Fibroblast of pulmonary artery (primary cell): ENCODE results near the gene C2orf68.

Source experiments
- DNase-seq: peaks from one replicate; pipeline ENCODE4 v3.0.0-alpha.2; 2010; ENCODE audit warnings: low read depth
- H3K4me3 ChIP-seq: replicated peaks from 2 replicates; pipeline ENCODE4 v1.5.1; 2011; ENCODE audit warnings: low read depth, mild to moderate bottlenecking, control low read depth, low read length, moderate library complexity
- TF ChIP-seq, protein P1 (sequence below): IDR thresholded peaks from 2 replicates; pipeline ENCODE4 v1.5.1; 2011; ENCODE audit warnings: mild to moderate bottlenecking, control low read depth, low read length, inconsistent platforms; ENCODE audit errors: missing control alignments

The C2orf68 gene

DNA sequence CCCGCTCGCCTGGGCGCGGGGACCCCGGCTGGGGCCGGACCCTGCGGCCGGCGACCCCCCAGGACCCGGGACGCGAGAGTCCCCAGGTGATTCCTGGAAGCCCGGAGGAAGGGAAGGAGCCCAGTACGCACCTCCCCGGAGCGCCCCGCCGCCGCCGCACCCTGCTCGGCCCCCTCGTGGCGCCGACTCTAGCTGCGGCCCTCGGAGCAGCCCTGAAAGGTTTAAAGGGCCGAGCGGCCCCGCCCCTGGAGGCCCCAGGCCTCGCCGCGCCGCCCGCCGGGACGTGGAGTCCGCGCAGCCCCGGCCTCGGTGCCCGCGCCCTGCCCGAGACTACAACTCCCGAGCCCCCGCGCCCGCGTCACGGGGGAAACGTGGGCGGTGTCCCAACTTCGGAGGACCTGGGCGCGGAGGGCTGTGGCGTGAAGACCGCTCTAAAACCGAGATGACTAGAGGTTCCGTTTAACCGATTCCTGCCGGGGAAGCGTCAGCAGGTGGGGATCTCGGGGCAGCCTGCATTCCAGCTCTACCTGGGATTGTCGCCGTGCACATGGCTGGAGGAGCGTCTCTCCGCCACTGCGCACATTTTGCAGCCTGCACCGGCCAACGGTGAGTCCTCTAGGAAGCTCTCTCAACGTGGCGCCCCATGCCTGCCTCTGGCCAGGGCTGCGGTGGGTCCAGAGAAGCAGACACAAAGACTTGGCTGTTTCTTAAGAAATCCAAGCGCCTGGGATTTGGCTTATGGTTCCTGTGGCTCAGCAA is 9.2 kb downstream of the C2orf68 start, which contains the start of gene TMEM150A:
TSS of gene TMEM150A (minus strand) at position 223 of the 759 bp plus-strand sequence. CDS start 750 bp downstream, outside the sequence.
- TF ChIP-seq, protein P1, sequence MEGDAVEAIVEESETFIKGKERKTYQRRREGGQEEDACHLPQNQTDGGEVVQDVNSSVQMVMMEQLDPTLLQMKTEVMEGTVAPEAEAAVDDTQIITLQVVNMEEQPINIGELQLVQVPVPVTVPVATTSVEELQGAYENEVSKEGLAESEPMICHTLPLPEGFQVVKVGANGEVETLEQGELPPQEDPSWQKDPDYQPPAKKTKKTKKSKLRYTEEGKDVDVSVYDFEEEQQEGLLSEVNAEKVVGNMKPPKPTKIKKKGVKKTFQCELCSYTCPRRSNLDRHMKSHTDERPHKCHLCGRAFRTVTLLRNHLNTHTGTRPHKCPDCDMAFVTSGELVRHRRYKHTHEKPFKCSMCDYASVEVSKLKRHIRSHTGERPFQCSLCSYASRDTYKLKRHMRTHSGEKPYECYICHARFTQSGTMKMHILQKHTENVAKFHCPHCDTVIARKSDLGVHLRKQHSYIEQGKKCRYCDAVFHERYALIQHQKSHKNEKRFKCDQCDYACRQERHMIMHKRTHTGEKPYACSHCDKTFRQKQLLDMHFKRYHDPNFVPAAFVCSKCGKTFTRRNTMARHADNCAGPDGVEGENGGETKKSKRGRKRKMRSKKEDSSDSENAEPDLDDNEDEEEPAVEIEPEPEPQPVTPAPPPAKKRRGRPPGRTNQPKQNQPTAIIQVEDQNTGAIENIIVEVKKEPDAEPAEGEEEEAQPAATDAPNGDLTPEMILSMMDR = no peak
- H3K4me3 ChIP-seq = peak within 1 kb of the TSS; percentile 95
- peak; percentile 92 for DNase-seq

DNA sequence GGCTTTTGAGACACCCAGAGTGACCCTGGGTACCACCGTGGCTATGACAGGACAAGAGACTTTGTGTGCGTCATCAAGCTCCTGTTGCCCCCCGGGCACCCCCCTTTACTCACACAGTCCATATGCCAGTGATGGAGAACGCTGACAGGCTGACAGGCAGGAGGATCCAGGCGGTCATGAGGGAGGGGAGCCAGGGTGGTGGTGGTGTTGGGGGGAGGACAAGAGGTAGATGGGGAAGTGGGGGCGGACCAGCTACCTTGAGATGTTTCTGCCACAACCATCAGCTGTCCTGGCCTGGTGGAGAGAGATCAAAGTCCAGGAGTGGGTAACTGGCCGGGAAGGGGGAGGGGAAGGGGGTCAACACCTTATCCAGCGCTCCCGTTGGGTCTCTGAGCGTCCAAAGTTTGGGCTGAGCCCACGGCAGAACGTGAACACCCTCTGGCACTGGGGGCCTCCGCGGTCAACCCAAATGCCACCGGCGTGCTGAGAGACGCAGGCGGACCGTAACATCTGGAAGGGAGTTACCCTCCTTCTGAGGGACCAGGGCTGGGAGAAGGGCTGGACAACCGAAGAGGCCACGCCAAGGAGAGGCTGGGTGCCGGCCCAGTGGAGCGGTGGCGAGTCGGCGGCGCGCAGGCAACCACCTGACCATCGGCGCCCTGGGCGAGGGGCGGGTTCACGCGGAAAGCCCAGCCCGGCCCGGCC is 9.9 kb downstream of the C2orf68 start:
- H3K4me3 ChIP-seq = peak overlapping the region; percentile 95
- TF ChIP-seq, protein P1 = no peak
- peak; percentile 58 for DNase-seq

DNA sequence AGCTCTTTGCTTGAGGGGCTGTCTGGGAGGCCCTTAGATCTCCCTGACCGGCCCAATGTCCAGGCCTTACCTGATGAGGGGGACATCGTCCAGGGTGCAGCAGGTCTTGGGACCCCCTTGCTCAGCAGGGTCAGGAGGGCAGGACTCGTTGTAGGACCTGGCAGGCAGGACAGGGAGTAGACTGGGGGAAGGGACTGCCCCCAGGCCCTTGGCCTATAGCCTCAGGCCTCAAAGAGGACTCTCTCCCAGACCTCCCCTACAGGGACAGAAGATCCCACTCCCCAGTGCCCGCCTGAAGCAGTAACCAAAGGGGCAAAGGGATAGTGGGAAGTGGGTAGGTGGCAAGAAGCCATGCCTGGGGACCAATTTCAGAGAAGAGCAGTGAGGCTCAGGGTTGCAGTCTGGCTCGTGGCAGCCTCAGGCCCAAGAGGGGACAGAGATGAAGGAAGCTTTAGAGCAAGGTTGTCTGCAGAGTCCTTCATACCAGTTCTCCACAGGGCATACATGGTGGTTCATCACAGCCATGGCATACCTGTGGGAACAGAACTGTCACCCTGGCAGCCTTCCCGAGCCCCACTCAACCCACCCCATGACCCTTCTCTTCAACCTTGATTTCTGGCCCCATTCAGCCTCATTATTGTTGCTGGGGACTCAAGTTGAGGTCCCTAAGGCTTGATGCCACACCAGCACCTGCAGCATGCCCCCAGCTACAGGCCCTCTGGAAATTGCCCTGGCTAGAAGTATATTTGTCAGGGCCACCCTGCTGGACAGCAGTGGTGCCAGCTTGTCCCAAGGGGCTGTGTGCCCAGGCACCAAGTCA is 10.7 kb downstream of the C2orf68 start:
- TF ChIP-seq, protein P1 = no peak
- H3K4me3 ChIP-seq = peak overlapping the region; percentile 95
- no peak for DNase-seq

DNA sequence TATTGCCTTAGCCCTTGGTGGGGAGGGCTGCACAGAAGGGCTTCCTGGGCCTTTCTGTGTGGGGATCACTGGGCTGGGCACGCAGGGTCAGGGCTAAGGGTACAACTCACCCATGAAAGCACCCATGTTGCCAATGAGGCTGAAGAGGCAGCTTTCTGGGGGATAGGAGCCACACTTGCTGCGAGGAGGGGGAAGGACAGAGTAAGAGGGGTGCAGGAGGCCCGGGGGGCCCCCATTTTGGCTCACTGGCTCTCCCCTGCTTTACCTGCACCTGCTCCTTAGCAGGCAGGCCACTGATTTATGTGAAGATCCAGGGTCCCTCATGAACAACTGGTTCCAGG is 11.7 kb downstream of the C2orf68 start:
- TF ChIP-seq, protein P1 = no peak
- no peak overlapping the region for H3K4me3 ChIP-seq
- no peak for DNase-seq

DNA sequence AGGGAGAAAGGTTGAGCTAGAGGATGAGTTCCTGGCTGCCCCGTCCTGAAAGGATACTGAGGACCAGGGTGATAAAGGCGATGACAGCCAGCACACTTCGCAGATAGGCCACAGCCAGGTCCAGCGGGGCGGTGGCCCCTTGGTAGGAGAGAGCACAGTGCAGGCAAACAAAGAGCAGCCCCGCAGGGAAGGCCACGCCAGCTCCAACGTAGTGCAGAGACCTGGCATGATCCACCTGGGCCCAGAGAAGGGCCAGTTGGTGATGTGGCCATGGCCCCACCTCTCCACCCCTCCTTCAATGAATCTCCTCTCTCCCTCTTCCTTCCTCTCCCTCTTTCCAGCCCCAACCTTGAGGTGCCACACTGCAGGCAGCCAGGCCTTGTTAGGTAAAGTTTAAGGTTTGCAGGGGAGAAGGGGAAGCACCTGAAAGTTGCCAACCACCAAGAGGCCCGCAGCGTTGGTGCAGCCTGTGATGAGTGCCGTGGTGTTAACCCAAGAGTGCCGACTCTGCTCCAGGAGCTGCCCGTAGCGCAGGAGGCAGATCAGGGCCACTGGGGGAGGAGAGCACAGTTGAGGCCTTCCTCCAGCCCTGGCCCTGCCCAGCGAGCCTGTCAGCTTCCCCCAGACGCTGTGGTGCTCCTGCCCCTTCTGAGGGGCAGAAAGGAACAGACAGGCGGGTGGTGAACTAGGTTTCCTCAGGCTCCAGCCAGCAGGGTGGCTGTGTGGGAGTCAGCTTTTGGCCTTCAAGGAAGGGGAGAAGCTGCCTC is 12.2 kb downstream of the C2orf68 start:
- TF ChIP-seq, protein P1 = no peak
- no peak for DNase-seq
- no peak overlapping the region for H3K4me3 ChIP-seq

DNA sequence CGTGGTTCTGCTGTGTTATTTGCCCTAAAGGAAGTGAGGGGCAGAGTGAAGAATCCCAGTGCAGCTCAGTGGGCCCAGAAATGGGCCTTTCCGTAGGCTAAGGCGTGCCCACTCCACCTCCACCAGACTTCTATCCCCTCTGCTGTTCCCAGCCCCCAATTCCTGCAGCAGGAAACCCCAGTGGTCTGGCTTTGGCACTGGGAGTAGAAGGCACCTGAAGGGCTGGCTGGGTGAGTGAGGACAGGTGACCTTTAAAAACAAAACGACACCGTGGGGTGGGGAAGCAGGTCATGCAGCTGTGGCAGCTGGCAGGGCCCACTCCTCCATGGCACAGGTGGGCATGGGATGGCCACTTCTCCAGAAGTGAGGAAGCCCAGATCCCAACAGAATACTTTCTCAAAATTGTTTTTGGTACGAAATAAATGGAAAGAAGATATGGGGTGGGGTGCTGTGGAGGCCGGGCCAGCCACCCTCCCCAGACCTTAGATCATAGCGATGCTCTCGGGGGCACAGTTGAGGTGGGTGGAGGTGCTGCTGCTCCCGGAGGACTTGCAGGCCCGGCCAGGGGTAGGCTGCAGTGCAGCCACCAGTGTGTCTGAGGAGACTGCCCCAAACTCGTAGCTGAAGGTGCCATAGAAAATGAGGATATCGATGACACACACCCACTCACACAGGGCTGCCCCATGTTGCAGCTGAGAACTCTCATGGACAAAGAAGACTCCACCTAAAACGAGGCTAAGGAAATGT is 13.1 kb downstream of the C2orf68 start:
- H3K4me3 ChIP-seq = no peak overlapping the region
- DNase-seq = no peak
- TF ChIP-seq, protein P1 = no peak
